Right renal pelvis (tissue), 4 donors: ENCODE results near the gene CLSTN1. TPM values are rescaled to one million over a fixed set of nuclear protein-coding genes. Genes with fewer than 3 reads are reported as not detected.

ENCODE experiments used
- DNase-seq, 4 donors: peaks; one replicate each; pipeline ENCODE4 v3.0.0-alpha.2; 2013; ENCODE audit warnings: low read depth in 4 of 4, low spot score in 3 of 4, missing footprints in 1 of 4
- polyA plus RNA-seq, 4 donors: library from polyadenylated mRNA; unstranded; fragments of 120-200 nt; gene quantifications; one replicate each; pipeline ENCODE4 v1.2.1, GENCODE V29; 2013; ENCODE audit not compliant: insufficient read length in 4 of 4

The CLSTN1 gene
- polyA plus RNA-seq, 4 donors, result 141 to 170 (median 147) TPM

DNA sequence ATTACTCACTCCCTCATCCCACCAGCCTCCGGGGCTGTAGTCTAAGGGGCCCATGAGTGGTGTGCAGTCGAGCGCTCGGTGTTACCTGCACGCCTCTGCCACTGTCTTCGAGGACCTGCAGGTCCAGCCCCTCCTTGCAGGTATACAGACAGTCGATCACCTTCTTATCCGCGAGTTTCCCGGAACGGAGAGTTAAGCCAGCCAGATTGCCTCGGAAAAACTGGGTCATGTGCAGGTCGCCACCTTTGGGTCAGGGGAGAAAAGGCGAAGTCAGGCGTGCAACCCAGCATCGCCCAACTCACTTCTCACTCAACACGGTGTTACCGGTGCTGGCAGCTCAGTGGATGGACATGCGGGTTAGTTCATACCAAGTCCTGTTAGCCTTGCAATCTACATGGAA lies 88.0 kb downstream of the CLSTN1 start:
- DNase-seq, result no peak

DNA sequence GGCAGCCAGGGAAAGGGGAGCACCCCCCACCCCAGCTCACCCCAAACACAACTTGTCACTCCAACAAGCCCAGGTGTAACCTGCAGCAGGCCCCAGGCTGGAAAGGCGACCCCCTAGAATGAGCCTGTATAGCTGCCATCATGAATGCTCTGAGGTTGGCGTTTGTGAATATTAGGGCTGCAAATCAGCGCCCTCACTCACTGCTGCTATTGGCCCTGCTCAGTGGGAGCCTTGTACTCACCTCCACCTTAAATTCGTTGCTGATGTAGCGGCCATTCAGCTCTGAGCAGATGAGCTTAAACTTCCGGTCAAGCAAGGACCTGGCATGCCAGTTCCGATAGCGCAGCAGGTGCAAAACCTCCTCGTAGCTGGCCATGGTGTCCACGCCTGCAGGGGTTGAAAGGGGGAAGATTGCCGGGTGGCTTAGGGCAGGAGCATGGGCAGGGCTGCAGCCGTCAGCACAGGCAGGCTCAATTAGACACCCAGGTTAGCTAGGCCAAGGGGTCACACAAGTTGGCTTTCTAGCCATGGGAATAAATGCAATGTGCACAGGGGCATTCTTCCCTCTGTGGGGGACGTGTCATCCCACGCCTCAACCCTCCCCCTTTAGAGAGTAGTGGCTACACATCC lies 90.5 kb downstream of the CLSTN1 start:
- DNase-seq, result no peak

DNA sequence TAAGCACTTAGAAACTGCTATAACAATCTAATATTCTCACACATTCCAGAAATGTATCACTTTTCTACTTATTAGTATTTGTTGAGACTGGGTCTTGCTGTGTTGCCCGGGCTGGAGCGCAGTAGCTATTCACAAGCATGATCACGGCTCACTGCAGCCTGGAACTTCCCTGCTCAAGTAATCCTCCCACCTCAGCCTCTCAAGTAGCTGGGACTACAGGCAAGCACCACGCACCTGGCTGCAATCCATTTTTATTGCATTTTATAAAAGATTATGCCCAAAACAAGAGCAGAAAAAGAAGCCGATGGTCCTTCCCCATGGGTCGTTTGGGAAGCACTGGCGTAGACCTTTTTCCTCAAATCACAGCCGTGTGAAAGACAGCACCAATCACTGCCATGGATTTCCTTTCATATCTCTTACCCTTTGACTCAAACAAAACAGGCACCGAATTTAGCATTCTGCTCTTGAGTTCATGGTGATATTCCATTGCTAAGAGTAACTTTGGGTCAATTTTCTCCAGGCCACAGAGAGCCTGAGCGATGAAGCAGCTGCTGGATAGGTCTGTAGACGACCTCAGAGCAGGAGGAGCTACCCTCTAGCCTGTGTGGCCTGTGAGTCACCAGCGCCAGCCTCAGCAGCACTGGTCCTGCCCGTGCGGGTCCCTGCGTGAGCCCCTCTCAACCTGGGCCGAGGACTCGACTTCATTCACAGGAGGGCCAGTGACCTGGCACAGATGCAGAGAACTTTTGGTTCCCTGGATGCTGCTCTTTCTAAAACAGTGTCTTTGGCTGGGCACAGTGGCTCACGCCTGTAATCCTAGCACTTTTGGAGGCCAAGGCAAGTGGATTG lies 91.4 kb downstream of the CLSTN1 start:
- DNase-seq, result no peak

DNA sequence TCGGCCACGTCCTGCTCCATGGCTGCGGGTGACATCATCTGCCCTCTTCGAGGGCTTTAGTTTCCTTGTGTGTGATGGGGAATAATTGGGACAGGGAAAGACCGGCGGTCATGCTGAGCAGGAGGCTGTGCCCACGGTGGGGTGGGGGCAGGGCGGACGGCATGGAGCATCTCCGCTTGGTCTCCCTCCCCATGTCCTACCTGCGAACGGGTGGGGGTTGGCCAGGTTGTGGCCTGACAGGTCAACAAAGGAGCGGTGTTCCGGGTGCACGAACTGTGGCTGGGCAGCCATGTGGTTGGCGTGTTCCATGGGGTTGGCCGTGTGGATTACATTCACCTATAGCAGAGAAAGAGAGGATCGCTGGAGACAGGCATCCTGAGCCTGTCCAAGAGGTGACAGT lies 92.2 kb downstream of the CLSTN1 start:
- DNase-seq, result no peak

DNA sequence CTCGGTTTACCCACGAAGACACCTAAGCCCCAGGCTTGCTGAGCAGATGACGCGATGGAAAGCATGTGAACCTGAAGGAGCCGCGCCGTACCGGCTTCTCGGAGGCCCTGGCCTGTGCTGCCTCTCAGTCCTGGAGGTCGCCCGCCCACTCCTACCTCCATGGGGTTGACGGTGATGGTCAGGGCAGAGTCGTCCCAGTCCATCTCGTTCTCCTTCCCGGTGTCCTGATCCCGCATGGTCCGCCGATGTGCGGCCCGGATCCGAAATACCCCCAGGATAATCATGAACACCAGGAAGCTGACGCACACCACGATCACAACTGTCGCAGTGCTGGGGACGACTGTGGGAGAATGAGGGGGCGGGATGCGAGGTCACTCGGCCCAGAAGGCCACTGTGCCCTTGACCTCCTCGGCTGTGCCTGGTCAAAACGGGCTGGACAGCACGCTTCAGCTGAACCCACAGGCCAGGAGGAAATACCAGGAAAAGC lies 92.7 kb downstream of the CLSTN1 start:
- no peak for DNase-seq

DNA sequence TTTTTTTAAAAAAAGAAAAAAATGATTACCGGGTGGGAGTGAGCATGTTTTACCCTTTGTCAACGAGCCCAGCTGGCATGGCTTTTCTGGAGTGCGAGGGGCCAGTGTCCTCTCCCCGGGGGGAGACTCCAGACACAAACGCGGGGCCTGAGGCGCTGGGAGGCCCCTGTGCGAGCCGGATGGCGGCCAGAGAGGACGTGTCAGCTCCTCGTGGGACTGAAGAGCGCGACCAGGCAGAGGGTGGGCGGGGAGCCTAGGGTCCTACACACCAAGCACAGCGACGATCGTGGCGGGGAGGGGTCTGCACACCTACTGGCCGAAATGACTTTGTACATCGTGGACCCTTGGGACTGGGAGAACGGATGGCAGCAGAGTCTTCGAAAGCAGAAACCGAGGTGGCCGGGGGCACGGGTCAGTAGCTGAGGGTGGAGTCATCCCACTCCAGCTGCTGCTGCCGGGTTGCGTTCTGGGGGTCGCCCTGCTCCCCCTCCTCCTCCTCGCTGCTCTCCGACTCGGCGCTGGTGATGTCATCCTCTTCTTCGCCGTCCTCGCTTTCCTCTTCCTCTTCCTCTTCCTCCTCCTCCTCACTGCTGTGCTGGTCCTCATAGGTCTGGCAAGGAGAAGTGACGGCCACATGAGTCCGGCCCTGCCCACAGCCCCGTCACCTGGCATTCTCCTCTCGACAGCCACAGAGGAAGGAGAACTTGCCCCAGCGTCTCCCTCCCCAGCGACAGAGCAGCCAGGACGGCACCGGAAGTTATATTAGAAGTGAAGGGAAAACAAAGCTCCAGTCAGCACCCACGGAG lies 93.5 kb downstream of the CLSTN1 start:
- DNase-seq, result no peak

DNA sequence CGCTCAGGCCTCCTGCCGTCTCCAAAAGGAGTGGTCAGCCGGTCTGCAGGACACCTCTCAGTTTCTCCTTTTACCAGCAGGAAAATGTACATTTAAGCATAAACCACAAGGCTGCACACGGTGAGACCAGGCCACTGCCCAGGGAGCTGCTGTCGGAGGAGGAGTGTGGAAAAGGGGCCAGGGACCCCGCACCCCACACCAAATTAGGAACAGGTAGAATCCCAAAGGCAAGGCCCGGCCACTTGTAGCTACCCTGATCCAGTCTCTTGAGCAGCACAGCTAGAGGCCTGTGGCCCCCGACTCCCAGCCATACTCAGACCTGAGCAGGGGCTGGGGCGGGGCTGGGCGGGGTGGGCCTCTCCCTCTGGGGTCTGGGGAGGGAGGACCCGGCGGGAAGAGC lies 94.2 kb downstream of the CLSTN1 start:
- DNase-seq, result no peak

DNA sequence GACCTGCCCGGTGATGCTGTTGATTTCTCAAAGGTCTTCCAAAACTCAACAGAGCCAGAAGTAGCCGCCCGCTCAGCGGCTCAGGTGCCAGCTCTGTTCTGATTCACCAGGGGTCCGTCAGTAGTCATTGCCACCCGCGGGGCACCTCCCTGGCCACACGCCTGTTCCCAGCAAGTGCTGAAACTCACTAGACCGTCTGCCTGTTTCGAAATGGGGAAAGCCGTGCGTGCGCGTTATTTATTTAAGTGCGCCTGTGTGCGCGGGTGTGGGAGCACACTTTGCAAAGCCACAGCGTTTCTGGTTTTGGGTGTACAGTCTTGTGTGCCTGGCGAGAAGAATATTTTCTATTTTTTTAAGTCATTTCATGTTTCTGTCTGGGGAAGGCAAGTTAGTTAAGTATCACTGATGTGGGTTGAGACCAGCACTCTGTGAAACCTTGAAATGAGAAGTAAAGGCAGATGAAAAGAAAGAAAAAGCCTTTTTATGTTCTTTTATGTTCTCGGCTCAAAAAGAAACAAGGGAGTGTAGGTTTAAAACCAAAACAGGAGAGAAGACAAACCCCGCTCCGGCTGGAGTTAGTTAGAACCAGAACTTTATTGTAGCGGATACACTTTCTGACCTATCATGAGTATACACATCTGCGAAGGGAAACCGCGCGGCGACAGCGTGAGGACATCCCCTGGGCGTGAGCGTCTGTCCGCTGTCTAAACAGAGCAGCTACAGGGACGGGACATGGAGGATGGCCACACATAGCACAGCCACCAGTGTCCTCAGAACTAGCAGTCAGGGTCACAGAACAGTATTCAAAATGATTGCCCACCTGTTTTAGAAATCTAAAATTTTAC lies 95.1 kb downstream of the CLSTN1 start:
- no peak for DNase-seq

DNA sequence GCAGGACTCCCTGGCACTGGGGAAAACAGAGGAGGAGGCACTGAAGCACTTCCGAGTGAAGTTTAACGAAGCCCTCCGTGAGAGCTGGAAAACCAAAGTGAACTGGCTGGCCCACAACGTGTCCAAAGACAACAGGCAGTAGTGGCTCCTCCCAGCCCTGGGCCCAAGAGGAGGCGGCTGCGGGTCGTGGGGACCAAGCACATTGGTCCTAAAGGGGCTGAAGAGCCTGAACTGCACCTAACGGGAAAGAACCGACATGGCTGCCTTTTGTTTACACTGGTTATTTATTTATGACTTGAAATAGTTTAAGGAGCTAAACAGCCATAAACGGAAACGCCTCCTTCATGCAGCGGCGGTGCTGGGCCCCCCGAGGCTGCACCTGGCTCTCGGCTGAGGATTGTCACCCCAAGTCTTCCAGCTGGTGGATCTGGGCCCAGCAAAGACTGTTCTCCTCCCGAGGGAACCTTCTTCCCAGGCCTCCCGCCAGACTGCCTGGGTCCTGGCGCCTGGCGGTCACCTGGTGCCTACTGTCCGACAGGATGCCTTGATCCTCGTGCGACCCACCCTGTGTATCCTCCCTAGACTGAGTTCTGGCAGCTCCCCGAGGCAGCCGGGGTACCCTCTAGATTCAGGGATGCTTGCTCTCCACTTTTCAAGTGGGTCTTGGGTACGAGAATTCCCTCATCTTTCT lies 96.7 kb downstream of the CLSTN1 start:
- DNase-seq, result no peak

DNA sequence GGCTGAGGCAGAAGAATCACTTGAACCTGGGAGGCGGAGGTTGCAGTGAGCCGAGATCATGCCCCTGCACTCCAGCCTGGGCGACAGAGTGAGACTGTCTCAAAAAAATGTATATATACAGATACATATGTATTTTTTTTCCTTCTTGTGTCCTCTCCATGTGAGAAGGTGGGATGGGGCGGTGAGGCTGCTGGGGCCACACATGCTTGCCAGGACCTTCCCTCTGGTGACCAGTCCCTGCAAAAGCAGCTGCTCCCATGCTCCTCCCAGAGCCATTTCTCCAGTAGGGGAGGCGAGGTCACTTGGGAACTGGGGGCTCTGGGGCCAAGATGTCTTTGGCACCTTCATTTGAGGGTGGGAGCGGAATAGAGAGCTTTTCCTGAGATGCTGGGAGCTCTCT lies 97.4 kb downstream of the CLSTN1 start:
- DNase-seq, result no peak

DNA sequence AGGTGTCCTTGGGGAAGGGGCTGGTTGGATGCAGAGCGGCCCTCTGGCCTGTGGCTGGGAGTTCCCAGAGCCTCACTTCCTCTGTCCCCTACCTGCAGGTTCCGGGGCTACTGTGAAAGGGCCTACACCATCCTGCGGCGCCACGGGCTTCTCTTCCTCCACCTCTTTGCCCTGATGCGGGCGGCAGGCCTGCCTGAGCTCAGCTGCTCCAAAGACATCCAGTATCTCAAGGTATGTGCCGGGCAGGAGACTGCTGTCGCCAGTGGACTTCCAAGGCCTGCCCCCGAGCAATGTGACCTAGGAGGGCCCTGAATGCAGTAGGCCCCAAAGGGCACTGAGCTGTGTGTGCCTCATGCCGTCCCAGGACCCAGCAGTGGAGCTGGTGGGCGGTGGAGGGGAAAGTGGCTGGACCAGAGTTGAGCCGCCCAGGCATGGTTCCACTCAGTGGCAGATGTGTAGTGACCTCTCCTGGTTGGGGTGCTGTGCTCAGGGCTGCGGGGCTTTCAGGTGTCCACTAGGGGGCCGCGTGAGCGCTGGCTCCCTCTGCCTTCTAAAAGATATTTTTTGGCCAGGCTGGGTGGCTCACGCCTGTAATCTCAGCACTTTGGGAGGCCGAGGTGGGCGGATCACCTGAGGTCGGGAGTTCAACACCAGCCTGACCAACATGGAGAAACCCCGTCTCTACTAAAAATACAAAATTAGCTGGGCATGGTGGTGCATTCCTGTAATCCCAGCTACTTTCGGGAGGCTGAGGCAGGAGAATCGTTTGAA lies 98.9 kb downstream of the CLSTN1 start:
- DNase-seq, result no peak

DNA sequence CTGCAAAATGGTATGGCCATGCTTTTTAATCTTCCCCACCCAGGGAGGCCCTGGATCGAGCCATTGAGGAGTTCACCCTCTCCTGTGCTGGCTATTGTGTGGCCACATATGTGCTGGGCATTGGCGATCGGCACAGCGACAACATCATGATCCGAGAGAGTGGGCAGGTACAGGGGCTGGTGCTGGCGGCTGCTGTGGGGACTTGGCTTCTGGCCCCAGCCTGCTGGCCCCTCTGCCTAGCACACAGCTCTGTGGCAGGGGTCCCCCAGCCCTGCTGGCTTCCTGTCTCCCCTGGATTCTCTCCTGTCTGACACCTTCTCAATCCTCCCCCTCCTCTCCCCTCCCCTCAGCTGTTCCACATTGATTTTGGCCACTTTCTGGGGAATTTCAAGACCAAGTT lies 99.8 kb downstream of the CLSTN1 start:
- DNase-seq, result no peak

DNA sequence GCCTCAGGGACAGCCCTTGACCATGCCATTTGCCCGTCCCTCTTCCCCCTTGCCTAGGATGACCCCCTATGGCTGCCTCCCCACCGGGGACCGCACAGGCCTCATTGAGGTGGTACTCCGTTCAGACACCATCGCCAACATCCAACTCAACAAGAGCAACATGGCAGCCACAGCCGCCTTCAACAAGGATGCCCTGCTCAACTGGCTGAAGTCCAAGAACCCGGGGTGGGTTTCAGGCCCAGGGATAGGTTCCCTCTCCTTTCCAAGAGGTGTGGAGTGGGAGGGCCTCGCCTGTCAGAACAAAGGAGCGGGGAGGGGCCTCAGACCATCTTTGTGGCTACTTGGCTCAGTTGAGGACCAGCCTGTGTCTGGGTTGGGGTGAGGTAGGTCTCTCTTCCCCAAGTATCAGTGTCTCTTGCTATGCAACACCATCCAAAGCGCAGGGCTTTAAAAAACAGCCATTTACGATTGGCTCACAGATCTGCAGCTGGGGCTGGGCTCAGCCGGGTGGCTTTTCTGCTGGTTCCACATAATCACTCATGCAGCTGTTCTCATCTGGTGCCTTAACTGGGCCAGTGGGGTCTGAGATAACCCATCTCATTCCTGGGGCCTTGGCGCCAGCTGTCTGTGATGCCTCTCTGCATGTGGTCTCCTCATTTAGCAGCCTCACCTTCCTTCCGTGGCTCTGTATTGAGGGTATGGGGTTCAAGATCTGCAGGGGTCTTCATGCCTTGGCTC lies 100.5 kb downstream of the CLSTN1 start:
- DNase-seq, result no peak

DNA sequence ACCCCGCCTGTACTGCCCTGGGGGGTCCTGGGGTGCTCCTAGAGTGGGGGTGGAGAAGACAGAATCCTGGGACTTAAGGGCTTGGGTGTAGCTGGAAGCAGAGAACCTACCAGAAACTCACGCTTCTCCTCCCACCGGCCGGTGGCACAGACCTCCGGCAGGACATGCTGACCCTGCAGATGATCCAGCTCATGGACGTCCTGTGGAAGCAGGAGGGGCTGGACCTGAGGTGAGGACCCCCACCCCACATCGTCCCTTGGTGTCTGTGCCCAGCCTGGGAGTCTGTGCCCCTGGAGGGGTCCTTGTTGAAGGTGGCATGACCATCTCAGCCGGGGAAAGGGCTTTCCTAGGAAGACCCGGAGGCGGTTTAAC lies 101.4 kb downstream of the CLSTN1 start:
- DNase-seq, result no peak

DNA sequence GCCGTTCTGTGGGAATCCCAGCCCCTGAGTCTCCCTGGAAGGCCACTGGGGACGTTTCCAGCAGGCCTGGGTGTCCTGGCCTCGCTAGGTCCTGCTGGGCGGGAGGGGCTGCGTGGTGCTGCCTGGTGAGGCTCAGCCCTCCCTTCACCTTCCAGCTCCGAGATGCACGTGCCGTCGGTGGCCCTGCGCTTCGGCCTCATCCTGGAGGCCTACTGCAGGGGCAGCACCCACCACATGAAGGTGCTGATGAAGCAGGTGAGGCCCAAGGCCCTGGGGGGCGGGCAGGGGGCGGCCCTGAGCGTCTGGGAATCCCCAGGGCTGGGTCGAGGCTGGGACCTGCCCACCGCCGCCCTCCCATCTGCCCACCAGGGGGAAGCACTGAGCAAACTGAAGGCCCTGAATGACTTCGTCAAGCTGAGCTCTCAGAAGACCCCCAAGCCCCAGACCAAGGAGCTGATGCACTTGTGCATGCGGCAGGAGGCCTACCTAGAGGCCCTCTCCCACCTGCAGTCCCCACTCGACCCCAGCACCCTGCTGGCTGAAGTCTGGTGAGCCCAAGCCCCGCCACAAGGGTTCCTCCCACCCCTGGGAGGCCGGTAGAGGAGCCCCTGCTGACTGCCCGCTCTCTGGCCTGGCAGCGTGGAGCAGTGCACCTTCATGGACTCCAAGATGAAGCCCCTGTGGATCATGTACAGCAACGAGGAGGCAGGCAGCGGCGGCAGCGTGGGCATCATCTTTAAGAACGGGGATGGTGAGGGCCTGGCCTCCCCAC lies 102.0 kb downstream of the CLSTN1 start:
- DNase-seq, result peak in 2 of 4 donors; percentile 18 to 26

DNA sequence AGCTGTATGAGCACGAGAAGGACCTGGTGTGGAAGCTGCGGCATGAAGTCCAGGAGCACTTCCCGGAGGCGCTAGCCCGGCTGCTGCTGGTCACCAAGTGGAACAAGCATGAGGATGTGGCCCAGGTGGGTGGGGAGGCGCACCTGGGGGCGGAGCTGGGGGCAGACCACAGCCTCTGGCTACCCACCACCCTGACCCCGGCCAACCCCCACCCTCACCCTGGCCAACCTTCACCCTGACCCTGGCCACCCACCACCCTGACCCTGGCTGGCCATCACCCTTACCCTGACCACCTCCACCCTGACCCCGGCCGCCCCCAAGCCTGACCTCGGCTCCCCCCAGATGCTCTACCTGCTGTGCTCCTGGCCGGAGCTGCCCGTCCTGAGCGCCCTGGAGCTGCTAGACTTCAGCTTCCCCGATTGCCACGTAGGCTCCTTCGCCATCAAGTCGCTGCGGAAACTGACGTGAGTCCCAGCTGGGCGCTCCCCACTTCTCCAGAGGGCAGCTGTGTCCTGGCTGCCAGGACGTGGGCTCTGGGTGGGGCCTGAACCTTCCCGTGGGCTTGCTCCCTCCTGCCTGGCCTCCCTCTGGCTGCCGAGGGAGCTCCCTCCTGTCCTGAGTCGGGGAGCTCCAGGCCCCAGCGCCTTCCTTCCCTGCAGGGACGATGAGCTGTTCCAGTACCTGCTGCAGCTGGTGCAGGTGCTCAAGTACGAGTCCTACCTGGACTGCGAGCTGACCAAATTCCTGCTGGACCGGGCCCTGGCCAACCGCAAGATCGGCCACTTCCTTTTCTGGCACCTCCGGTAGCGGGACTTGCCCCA lies 102.8 kb downstream of the CLSTN1 start:
- DNase-seq, result no peak
